Astrocyte (in vitro differentiated cells and primary cell): ENCODE measurements around the gene CST11. TPM values are rescaled to one million over a fixed set of nuclear protein-coding genes. Genes with fewer than 3 reads are reported as not detected.

Experiments used
- DNase-seq: peaks from one replicate; pipeline ENCODE4 v3.0.0-alpha.2; 2010; ENCODE audit warnings: low read depth
- FAIRE-seq: peaks from 2 replicates; lab custom pipeline; 2011; peaks lifted over from hg19 to GRCh38; lab: Jason Lieb, UNC
- H2AFZ ChIP-seq: 2 replicates; pipeline ENCODE4 v1.6.0; 2012; ENCODE audit warnings: low read depth, low read length, inconsistent platforms
- H3K27ac ChIP-seq: 2 replicates; pipeline ENCODE4 v1.5.1; 2011; ENCODE audit warnings: low read depth, low read length, inconsistent platforms
- H3K27me3 ChIP-seq: 2 replicates; pipeline ENCODE4 v1.6.0; 2011; ENCODE audit warnings: low read length, inconsistent platforms; ENCODE audit not compliant: insufficient read depth
- H3K36me3 ChIP-seq: 2 replicates; pipeline ENCODE4 v1.5.1; 2011; ENCODE audit warnings: low read length, inconsistent platforms; ENCODE audit not compliant: insufficient read depth
- H3K4me1 ChIP-seq: 2 replicates; pipeline ENCODE4 v1.5.1; 2011; ENCODE audit warnings: low read length, inconsistent platforms; ENCODE audit not compliant: insufficient read depth
- H3K4me2 ChIP-seq: 2 replicates; pipeline ENCODE4 v1.6.0; 2012; ENCODE audit warnings: low read length, inconsistent platforms
- H3K4me3 ChIP-seq: 2 replicates; pipeline ENCODE4 v1.5.1; 2011; ENCODE audit warnings: low read depth, mild to moderate bottlenecking, low read length, inconsistent platforms; ENCODE audit not compliant: insufficient read depth
- H3K79me2 ChIP-seq: 2 replicates; pipeline ENCODE4 v1.6.0; 2012; ENCODE audit warnings: mild to moderate bottlenecking, low read length, inconsistent platforms; ENCODE audit not compliant: insufficient read depth
- H3K9ac ChIP-seq: 2 replicates; pipeline ENCODE4 v1.6.0; 2012; ENCODE audit warnings: mild to moderate bottlenecking, low read length, inconsistent platforms
- H3K9me3 ChIP-seq: 2 replicates; pipeline ENCODE4 v1.5.1; 2012; ENCODE audit warnings: low read depth, mild to moderate bottlenecking, low read length, inconsistent platforms; ENCODE audit not compliant: insufficient read depth
- H4K20me1 ChIP-seq: 2 replicates; pipeline ENCODE4 v1.6.0; 2012; ENCODE audit warnings: low read length, inconsistent platforms; ENCODE audit not compliant: insufficient read depth
- H3K27ac Mint-ChIP-seq: one replicate; pipeline ENCODE4 v1.8.0; 2021; ENCODE audit warnings: mild to moderate bottlenecking, mixed read lengths; ENCODE audit not compliant: unreplicated experiment
- H3K27me3 Mint-ChIP-seq: one replicate; pipeline ENCODE4 v1.8.0; 2021; ENCODE audit warnings: low read depth, mixed read lengths; ENCODE audit not compliant: unreplicated experiment
- H3K36me3 Mint-ChIP-seq: one replicate; pipeline ENCODE4 v1.8.0; 2021; ENCODE audit warnings: low read depth, mixed read lengths; ENCODE audit not compliant: unreplicated experiment
- H3K4me1 Mint-ChIP-seq: one replicate; pipeline ENCODE4 v1.8.0; 2021; ENCODE audit warnings: low read depth, mixed read lengths; ENCODE audit not compliant: unreplicated experiment
- H3K4me3 Mint-ChIP-seq: one replicate; pipeline ENCODE4 v1.8.0; 2021; ENCODE audit warnings: mild to moderate bottlenecking, moderate library complexity, mixed read lengths; ENCODE audit not compliant: unreplicated experiment
- H3K9me3 Mint-ChIP-seq: one replicate; pipeline ENCODE4 v1.8.0; 2021; ENCODE audit warnings: mild to moderate bottlenecking, mixed read lengths; ENCODE audit not compliant: unreplicated experiment
- CTCF ChIP-seq: IDR thresholded peaks from 2 replicates; pipeline ENCODE4 v1.5.1; 2011; ENCODE audit warnings: low read depth, mild to moderate bottlenecking, inconsistent platforms, low read length, moderate library complexity; ENCODE audit not compliant: insufficient read depth
- EZH2 ChIP-seq: IDR thresholded peaks from 2 replicates; pipeline ENCODE4 v1.6.1; 2012; ENCODE audit warnings: mild to moderate bottlenecking, low read length, inconsistent platforms; ENCODE audit not compliant: insufficient read depth
- total RNA-seq: library from RNA; stranded (reverse); gene quantifications from 2 replicates; pipeline ENCODE4 v1.2.1, GENCODE V29; 2021

CST11 gene
- total RNA-seq, 1 donor from 2014 or later, result not detected

GRCh38 chr20:23435626-23436539 lies 16.8 kb downstream of the CST11 start:
- Histone ChIP-seq H3K4me2 (no peak overlapping the region), H3K27ac (no peak overlapping the region), H3K9me3 (no peaks in the 10 kb centered on the region), H4K20me1 (no peaks in the 10 kb centered on the region), H3K4me3 (no peak overlapping the region), H3K36me3 (no peaks in the 10 kb centered on the region), H2AFZ (no peak overlapping the region), H3K9ac (no peak overlapping the region), H3K79me2 (no peaks in the 10 kb centered on the region), H3K27me3 (peaks cover 3% of the 10 kb centered on the region), H3K4me1 (no peaks in the 10 kb centered on the region)
- Mint-ChIP-seq H3K36me3 (no peaks in the 10 kb centered on the region), H3K27ac (peak overlapping the region; percentile 55), H3K9me3 (no peaks in the 10 kb centered on the region), H3K4me1 (no peaks in the 10 kb centered on the region), H3K4me3 (no peak overlapping the region), H3K27me3 (peaks cover 9% of the 10 kb centered on the region)
- DNase-seq (no peak), FAIRE-seq (no peak)
- TF ChIP-seq EZH2 (no peak), CTCF (no peak)

DNA sequence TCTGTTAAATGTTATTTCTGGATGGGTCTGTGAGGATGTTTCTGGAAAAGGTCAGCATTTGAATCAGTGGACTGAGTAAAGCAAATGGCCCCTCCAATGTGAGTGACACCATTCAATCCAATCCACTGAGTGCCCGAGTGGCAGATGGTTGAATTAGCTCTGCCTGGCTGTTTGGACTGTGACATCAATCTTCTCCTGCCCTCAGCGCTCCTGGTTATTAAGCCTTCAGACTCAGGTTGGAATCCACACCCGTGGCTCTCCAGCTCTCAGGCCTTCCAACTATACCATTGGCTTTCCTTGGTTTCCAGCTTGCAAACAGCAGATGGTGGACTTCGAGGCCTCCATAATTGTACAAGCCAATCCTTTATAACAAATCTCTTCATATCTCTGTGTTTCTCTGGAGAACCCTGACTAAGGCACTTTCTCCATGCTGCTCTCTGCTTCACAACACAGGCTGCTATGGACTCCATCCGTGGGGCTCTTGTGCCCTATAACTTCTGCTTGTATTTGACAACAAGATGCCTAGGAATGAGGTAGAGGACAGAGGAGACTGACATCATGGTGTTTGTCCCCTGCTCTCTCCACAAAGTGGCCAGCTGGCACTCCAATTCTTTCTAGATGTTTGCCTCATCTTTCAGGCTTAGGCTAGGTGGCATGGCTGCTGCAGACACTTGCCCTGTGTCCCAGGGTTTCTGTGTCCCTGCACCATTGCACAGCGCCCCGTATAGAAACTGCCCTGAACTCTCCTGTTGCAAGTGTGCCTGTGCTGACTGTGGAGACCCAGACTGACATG lies 18.0 kb downstream of the CST11 start:
- no peak for FAIRE-seq
- no peaks in the 10 kb centered on the region for H3K9me3 ChIP-seq
- no peak overlapping the region for H3K27ac Mint-ChIP-seq

More for the DNA sequence above, 18.0 kb downstream of the CST11 start:
- Histone ChIP-seq H3K27me3 (peaks cover 3% of the 10 kb centered on the region), H3K4me1 (no peaks in the 10 kb centered on the region), H3K79me2 (no peaks in the 10 kb centered on the region), H3K36me3 (no peaks in the 10 kb centered on the region), H3K4me3 (no peak overlapping the region), H3K4me2 (no peak overlapping the region), H2AFZ (no peak overlapping the region), H3K27ac (no peak overlapping the region), H4K20me1 (no peaks in the 10 kb centered on the region), H3K9ac (no peak overlapping the region)
- H3K36me3 Mint-ChIP-seq, result no peaks in the 10 kb centered on the region
- H3K27me3 Mint-ChIP-seq, result peaks cover 2% of the 10 kb centered on the region
- DNase-seq, result no peak
- TF ChIP-seq CTCF (no peak), EZH2 (no peak)
- no peak overlapping the region for H3K4me3 Mint-ChIP-seq
- no peaks in the 10 kb centered on the region for H3K9me3 Mint-ChIP-seq
- no peaks in the 10 kb centered on the region for H3K4me1 Mint-ChIP-seq
